Activated naive CD4-positive, alpha-beta T cell treated with anti-CD3 and anti-CD28 coated beads, Interleukin-2, amount 50 U/mL, for 72 hours (primary cell): ENCODE data around the gene THAP12. TPM values are rescaled to one million over a fixed set of nuclear protein-coding genes. Genes with fewer than 3 reads are reported as not detected.
"Not testable (repeated sequence)": the region's sequence is repeated elsewhere in the genome, so short reads cannot be mapped to it uniquely, and the experiment has no call there.

Experiments
- ATAC-seq, 2 donors: fragments of 150-1000 bp; cut with Tn5 transposase; 2 replicates each; pipeline ENCODE4 v1.10.0; 2021; ENCODE audit warnings: mild to moderate bottlenecking in 2 of 2, moderate library complexity in 2 of 2
- DNase-seq, 2 donors: peaks; one replicate each; pipeline ENCODE4 v3.0.0; 2021 to 2022; ENCODE audit warnings: low spot score in 2 of 2
- H3K27ac Mint-ChIP-seq, 2 donors: one replicate each; pipeline ENCODE4 v1.8.0; 2022; ENCODE audit warnings: mild to moderate bottlenecking in 2 of 2, mixed read lengths in 2 of 2
- H3K36me3 Mint-ChIP-seq, 2 donors: one replicate each; pipeline ENCODE4 v1.8.0; 2022; ENCODE audit warnings: mixed read lengths in 2 of 2
- H3K9me3 Mint-ChIP-seq, 2 donors: one replicate each; pipeline ENCODE4 v1.8.0; 2022; ENCODE audit warnings: mixed read lengths in 2 of 2
- total RNA-seq, 2 donors: library from RNA; stranded (reverse); gene quantifications; one replicate each; pipeline ENCODE4 v1.2.3, GENCODE V29; 2022

Gene THAP12
- total RNA-seq, 2 donors from 2014 or later = 27.7 to 36.0 TPM

DNA sequence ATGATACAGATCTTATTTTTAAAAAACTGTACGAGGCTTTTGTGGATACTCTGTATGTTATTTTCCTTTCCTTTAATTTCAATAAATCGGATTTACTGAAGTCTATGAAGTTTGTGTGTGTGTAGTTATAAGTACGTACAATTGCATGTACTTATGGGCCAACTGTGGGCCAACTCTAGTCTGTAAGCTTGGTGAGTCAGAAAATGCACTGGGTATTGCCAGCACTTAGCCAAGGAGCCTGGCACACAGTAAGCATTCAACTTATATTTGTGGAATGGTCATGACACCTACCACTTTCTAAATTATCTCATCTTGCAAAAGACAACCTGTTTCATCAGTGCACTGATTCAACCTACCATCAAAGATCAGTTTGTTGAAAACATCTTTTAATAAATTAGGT, 32.6 kb downstream of the THAP12 start:
- H3K27ac Mint-ChIP-seq = no peak overlapping the region
- no peaks in the 10 kb centered on the region for H3K9me3 Mint-ChIP-seq
- DNase-seq (no peak), ATAC-seq (no peak)
- H3K36me3 Mint-ChIP-seq = peaks cover 12 to 14% of the 10 kb centered on the region in 2 donors

- no peak for ATAC-seq
- Mint-ChIP-seq H3K9me3 (no peaks in the 10 kb centered on the region), H3K27ac (no peak overlapping the region), H3K36me3 (peaks cover 3 to 6% of the 10 kb centered on the region in 2 donors)
- no peak for DNase-seq
Measured at GRCh38 chr11:76347466-76347865, 33.5 kb downstream of the THAP12 start.

GRCh38 chr11:76339221-76339620, 41.7 kb downstream of the THAP12 start:
- no peak for DNase-seq
- Mint-ChIP-seq H3K36me3 (peaks cover 10 to 13% of the 10 kb centered on the region in 2 donors), H3K27ac (no peak overlapping the region), H3K9me3 (peaks cover 4 to 6% of the 10 kb centered on the region in 2 donors)
- ATAC-seq = peak in 1 of 2 donors; percentile 35

- peaks cover 7 to 8% of the 10 kb centered on the region in 2 donors for H3K9me3 Mint-ChIP-seq
- ATAC-seq (no peak), DNase-seq (no peak)
- H3K36me3 Mint-ChIP-seq = peaks cover 12 to 16% of the 10 kb centered on the region in 2 donors
- H3K27ac Mint-ChIP-seq = no peak overlapping the region
Measured at GRCh38 chr11:76337923-76338322, 43.0 kb downstream of the THAP12 start.

DNA sequence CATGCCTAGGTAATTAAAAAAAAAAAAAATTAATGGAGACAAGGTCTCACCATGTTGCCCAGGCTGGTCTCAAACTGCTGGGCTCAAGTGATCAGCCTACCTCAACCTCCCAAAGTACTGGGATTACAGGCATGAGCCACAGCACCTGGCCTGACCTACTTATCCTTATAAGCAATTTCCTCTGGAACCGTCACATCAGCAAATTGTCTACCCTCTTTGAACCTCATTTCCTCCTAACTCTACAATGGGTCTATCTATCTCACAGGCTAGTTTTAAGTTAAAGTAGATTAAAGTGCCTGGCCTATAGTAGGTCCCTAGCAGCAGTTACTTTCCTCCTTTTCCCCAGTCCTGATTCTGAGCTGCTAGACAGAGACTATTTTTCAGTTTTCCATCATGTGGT, 43.5 kb downstream of the THAP12 start:
- no peak for DNase-seq
- ATAC-seq = no peak
- Mint-ChIP-seq H3K36me3 (peaks cover 12 to 16% of the 10 kb centered on the region in 2 donors), H3K9me3 (peaks cover 7 to 8% of the 10 kb centered on the region in 2 donors), H3K27ac (no peak overlapping the region)

DNA sequence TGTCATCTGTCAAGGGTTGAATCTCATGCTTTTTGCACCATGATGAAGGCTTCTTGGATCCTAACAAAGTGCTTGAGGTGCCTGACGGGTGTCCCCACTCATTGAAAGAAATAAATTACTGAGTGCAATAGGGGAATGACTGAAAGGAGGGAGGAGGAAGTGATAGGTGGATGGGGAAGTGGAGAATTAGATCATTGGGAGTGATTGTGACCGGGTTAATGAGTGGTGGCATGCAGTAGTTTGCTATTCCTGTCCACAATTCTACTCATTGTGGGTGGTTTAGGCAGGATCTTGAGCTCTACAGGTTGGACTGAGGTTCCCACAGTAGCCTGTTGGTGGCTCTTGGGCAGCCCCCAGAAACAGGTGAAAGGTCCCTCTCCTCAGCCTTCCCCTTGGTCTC, 44.3 kb downstream of the THAP12 start:
- Mint-ChIP-seq H3K27ac (no peak overlapping the region), H3K9me3 (peaks cover 7 to 8% of the 10 kb centered on the region in 2 donors), H3K36me3 (peaks cover 12 to 16% of the 10 kb centered on the region in 2 donors)
- no peak for ATAC-seq
- no peak for DNase-seq

DNA sequence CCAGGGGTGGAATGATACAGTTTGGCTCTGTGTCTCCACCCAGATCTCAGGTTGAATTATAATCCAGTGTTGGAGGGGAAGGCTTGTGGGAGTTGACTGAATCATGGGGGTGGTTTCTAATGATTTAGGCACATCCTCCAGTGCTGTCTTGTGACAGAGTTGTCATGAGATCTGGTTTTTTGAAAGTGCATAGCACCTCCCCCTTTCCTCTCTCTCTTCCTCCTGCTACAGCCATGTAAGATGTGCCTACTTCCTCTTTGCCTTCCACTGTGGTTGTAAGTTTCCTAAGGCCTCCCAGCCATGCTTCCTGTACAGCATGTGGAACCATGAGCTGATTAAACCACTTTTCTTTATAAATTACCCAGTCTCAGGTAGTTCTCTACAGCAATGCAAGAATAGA, 45.1 kb downstream of the THAP12 start:
- H3K36me3 Mint-ChIP-seq = peaks cover 12 to 16% of the 10 kb centered on the region in 2 donors
- DNase-seq (no peak), ATAC-seq (no peak)
- no peak overlapping the region for H3K27ac Mint-ChIP-seq
- peaks cover 7 to 8% of the 10 kb centered on the region in 2 donors for H3K9me3 Mint-ChIP-seq

DNA sequence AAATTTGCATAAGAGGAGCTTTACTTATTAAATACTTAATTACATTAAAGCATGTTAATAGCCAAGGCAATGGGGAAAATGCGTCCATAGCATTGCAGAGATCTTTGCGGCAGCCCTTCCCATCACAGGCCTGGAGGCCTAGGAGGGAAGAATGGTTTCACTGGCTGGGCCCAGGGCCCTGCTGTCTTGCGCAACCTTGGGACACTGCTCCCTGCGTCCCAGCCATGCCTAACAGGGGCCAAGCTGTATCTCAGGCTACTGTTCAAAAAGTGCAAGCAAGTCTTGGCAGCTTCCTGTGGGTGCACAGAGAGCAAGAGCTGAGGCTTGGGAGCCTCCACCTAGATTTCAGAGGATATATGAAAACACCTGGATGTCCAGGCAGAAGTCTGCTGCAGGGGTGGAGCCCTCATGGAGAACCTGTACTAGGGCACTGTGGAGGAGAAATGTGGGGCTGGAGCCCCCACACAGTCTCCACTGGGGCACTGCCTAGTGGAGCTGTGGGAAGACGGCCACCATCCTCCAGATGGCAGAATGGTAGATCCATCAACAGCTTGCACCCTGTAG, 46.0 kb downstream of the THAP12 start:
- Mint-ChIP-seq H3K36me3 (peaks cover 12 to 16% of the 10 kb centered on the region in 2 donors), H3K27ac (no peak overlapping the region), H3K9me3 (peaks cover 7 to 8% of the 10 kb centered on the region in 2 donors)
- no peak for ATAC-seq
- DNase-seq = no peak

DNA sequence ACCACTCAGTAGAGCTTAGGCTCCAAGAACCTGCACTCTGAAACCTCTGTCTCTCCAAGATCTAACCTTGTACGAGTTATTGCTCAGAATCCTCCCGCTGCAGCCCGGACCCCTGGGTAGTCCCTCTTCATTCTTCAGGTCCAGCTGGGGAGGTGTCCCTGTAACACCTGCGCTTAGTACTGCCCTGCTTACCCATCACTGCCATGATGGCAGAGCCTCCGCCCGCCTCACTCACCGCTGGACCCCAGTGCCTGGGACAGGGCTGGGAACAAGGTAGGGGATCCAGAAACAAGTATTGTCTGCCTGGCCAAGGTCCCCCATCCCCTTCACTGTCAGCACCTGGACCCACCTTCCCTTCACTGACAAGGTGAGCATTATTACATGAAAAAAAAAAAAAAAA, 50.3 kb downstream of the THAP12 start:
- Mint-ChIP-seq H3K9me3 (peaks cover 7 to 8% of the 10 kb centered on the region in 2 donors), H3K27ac (no peak overlapping the region), H3K36me3 (peaks cover 7 to 16% of the 10 kb centered on the region in 2 donors)
- DNase-seq (no peak), ATAC-seq (no peak)

GRCh38 chr11:76329983-76330382, 50.9 kb downstream of the THAP12 start:
- Mint-ChIP-seq H3K9me3 (peaks cover 7 to 8% of the 10 kb centered on the region in 2 donors), H3K36me3 (peaks cover 7 to 10% of the 10 kb centered on the region in 2 donors), H3K27ac (no peak overlapping the region)
- DNase-seq (no peak), ATAC-seq (no peak)

DNA sequence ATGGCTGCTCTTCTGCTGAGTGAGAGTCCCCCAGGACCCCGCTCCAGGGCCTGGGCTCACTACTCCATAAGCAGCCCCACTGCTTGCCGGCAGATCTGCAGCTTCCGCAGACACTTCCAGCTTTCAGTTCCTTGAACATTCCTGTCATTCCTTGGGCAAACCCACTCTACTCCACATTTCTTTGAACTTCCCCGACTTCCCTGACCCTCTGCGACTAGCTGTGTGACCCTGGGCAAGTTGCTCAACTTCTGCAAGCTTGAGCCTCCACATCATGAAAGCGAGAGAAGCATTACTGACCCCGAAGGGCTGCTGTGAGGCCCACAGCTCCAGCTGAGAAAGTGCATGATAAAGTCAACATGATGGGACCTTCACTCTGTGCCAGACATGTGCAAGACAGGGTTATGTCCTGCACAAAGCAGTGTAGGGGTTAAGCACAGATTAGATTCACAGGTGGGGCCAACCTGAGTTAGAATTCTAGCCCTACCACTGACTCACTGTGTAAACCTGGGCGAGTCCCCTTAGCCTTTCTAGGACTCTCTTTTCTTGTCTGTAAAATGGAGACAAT, 51.8 kb downstream of the THAP12 start:
- ATAC-seq = no peak
- DNase-seq = no peak
- H3K27ac Mint-ChIP-seq = no peak overlapping the region
- peaks cover 2% of the 10 kb centered on the region in 2 donors for H3K9me3 Mint-ChIP-seq
- peaks cover 2% of the 10 kb centered on the region in 2 donors for H3K36me3 Mint-ChIP-seq

DNA sequence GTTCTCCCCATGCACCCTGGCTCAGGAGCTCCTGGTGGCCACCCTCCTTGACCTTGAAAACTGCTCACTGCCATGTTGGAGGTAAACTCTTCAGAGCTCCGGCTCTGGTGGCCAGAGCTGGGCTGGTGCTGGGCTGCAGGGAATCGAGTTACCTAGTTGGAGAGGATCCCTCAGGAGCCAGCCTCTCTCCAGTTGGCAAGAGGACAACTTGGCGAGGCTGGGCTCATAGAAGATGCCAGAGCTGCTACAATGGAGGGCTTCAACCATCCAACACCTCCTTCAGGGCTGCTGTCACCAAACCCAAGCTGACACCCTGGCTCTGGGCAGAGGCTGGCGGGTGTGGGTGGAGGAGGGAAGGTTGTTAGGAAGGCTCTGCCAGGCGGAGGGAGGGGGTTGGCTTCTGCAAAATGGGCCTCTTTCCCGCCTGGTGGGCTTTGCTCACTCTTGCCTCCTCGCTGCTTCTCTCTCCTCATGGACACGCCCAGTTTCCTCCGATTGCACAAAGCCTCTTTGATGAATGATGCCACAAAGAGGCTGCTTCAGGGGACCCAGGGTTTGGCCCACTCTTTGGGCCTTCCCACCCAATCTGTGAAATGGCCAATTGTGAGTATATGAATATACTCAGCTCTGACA, 53.1 kb downstream of the THAP12 start:
- DNase-seq = peak in 1 of 2 donors; percentile 43

GRCh38 chr11:76327202-76327601, 53.7 kb downstream of the THAP12 start:
- H3K27ac Mint-ChIP-seq = no peak overlapping the region
- DNase-seq (peak in 1 of 2 donors; percentile 35), ATAC-seq (no peak)
- no peaks in the 10 kb centered on the region for H3K36me3 Mint-ChIP-seq
- no peaks in the 10 kb centered on the region for H3K9me3 Mint-ChIP-seq

More for the DNA sequence above, 53.1 kb downstream of the THAP12 start:
- no peaks in the 10 kb centered on the region for H3K9me3 Mint-ChIP-seq
- H3K27ac Mint-ChIP-seq = peak overlapping the region in 1 of 2 donors; percentile 68
- no peaks in the 10 kb centered on the region for H3K36me3 Mint-ChIP-seq
- ATAC-seq = no peak

GRCh38 chr11:76325185-76325584, 55.7 kb downstream of the THAP12 start:
- no peaks in the 10 kb centered on the region for H3K36me3 Mint-ChIP-seq
- no peak for ATAC-seq
- H3K27ac Mint-ChIP-seq = no peak overlapping the region
- no peaks in the 10 kb centered on the region for H3K9me3 Mint-ChIP-seq
- no peak for DNase-seq

DNA sequence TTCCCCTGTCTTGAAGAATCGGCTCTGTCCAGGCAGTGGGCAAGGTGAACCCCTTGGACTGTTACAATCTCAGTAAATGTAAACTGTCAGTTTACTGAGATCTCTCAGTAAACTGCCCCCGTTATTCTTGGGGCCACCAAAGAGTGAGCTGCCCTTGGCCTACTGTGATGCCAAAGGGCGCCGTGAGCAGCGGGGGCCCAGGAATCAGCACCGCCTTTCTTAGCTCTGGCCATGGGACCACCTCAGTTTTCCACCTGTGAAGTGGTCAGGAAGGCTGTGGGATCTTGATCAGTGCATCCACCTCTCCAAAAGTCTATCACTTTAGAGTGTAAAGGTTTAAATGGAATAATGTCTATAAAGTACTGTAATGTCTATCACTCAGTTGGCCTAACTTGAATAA, 57.1 kb downstream of the THAP12 start:
- ATAC-seq (no peak), DNase-seq (no peak)
- no peaks in the 10 kb centered on the region for H3K36me3 Mint-ChIP-seq
- H3K27ac Mint-ChIP-seq = no peak overlapping the region
- H3K9me3 Mint-ChIP-seq = no peaks in the 10 kb centered on the region

- DNase-seq, H3K9me3 Mint-ChIP-seq, H3K36me3 Mint-ChIP-seq, ATAC-seq, H3K27ac Mint-ChIP-seq: not testable (repeated sequence)
Measured at GRCh38 chr11:76323375-76323774, 57.6 kb downstream of the THAP12 start.

GRCh38 chr11:76322942-76323341, 58.0 kb downstream of the THAP12 start:
- DNase-seq = no peak
- no peak overlapping the region for H3K27ac Mint-ChIP-seq
- peak; percentile 27 to 47 for ATAC-seq
- no peaks in the 10 kb centered on the region for H3K36me3 Mint-ChIP-seq
- H3K9me3 Mint-ChIP-seq = no peaks in the 10 kb centered on the region

- no peak overlapping the region for H3K27ac Mint-ChIP-seq
- H3K9me3 Mint-ChIP-seq = no peaks in the 10 kb centered on the region
- no peak for DNase-seq
- ATAC-seq = peak; percentile 28 to 47
- no peaks in the 10 kb centered on the region for H3K36me3 Mint-ChIP-seq
Measured at GRCh38 chr11:76322540-76322939, 58.4 kb downstream of the THAP12 start.
